GM19035 (cell line): Measurements from ENCODE around the gene CD9.

Source experiments
- ATAC-seq: cut with Tn5 transposase; IDR thresholded peaks from one replicate; pipeline ENCODE4 v1.9.1; 2021; ENCODE audit not compliant: unreplicated experiment

CD9 gene

DNA sequence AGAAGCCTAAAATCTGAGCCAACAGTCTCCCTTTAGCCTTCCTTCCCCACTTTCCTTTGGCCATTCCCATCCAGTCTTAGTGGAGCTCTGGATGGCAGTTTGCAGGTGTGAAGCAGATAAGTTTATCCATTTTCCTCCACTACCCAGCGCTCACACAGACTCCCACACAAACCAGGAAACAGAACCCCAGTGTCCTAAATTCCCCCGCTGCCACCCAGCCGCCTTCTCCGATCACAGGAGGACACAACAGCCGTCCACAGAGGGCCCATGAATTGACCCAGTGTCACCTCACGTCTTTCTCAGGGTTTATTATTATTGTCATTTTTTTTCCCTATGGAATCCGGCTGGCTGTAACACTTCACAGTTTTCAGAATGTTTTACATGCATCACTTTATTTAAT lies 16.4 kb downstream of the CD9 start:
- ATAC-seq = no peak

DNA sequence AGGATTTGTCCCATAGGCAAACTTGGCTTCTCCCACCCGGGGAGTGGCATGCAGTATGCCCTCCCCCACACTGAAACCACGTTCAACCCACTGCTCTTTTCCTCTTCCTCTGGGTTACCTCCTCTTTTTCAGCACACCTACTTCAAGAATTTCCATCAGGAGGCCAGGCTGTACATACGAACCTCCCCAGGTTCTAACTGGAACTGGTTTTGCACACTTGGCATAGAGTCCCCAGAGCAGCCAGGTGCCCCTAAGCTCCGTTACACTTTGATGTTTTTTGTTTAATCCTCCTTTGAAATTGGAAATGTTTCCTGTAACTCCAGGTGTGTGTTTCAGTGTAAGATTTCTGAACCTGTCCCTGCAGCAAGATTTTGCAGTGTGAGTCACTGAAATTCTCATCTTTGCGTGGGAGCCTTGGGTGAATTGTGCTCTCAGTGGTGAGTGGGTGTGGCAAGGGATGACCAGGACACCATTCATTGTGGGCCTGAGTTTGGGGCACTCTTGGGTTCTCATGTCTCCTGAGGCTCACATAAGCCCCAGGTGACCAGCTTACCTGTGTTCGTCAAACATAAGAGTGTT lies 18.2 kb downstream of the CD9 start:
- ATAC-seq = no peak

DNA sequence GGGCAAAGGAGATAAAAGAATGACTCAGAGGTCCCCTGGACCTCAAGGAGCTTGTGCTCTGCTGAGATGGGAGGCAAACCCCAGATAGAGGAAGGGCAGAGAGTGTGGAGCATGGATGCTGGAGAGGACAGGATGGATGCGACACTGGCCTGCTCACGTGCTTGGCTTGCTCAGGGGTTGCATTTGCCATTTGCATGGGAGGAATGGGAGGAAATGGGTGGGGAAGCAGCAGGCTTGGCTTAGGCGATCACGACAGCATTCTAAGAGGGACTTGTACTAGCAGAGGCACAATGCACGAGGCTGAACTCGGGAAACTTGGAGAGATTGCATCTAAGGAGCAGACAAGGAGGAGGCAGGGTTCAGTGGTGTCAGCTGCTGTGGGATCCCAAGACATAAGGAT lies 19.8 kb downstream of the CD9 start:
- no peak for ATAC-seq

DNA sequence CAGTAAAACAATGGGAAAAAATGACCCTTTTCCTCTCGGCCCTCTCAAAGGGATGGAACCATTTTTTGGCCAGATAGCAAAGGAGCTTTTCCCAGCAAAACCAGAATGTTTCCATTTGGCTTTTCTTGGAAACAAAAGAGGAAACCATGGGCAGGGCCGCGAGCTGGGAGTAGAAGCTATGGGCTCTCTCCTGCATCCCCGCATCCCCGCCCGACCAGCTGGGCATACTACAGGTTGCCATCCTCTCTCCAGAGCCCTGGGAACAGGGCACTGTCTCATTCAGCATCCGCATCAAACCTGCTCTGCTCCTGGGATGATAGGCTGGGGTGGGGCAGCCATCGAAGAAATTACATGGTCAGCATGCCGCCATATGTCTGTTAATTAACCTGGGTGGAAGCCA lies 20.9 kb downstream of the CD9 start:
- ATAC-seq = no peak

DNA sequence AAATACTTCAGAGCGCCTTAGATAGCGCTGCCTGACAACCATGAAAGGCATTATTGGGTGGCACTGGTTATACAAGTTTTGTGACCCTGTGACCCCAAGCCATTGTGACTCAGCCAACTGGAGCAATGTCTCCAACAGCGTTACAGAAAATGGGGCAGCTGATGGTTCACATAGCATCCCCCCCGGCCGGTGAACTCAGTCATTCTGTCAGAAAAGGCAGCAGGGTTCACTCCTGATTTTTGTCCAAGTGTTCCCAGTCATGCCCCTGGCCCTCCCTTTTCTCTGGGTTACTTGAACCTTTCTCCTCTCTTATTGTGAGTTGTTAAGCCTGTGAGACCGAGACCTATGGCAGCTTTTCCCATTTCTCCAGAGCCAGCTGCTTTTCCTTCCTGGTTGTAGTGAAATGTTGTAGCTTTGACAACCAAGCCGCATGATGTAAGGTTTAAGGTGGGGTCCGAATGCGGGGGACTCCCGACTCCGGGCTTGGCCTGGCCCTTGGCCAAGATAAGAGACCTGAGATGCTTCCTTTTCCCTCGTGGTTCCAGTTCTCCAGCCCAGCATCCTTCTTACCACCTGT lies 22.0 kb downstream of the CD9 start:
- ATAC-seq = no peak

DNA sequence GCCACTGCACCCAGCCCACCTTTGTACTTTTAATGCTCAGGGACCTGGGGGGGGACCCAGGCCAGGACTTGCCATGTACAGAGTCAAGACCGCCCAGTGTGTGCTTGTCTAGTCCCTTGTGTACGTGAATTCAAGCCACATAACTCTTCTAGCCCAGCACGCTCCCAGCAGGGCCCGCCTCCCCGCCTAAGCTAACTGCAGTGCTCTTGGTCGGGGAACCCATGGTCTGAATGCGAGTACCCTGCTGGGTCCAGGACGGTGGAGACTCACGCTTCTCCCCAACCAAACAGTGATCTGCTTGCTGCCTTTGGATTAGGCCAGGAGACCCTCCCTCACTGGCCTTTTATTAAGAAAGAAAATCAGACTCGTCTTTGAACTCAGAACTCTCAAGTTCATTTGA lies 23.3 kb downstream of the CD9 start:
- no peak for ATAC-seq

DNA sequence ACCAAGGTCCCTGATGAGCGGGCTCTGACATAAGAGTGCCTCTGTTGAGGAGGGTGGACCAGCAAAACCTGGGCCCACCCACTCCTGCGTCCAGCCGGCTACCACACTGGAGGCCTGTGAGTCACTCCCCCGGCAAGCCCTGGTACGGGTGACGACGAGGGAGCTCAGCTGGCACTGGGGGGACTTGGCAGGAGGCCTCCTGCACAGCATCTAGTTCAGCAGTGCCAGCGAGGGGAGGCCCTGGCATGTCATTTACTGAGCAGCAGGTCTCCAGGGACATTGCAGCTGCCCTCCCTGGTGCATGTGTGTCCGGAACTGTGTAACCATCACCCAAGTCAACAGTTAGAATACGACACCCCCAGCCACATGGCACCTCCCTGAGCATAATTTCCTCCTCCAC lies 24.4 kb downstream of the CD9 start:
- no peak for ATAC-seq

DNA sequence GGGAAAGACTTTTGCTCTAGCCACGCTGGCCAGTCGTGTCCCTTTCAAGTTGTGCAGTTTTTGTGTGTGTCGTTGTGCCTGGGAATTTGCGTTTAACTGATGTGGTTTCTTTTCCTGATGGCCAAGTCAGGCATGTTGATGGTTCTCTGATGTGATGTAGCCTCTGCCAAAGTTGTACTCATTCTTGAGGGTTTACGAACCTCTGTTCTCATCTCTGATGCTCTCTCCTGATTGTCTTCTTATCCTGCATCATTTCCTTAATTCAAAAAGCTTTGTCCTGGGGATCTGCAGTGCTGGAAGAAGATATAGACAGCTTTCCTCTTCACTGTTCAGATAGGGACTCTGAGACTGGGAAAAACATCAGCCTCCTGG lies 25.4 kb downstream of the CD9 start:
- no peak for ATAC-seq

DNA sequence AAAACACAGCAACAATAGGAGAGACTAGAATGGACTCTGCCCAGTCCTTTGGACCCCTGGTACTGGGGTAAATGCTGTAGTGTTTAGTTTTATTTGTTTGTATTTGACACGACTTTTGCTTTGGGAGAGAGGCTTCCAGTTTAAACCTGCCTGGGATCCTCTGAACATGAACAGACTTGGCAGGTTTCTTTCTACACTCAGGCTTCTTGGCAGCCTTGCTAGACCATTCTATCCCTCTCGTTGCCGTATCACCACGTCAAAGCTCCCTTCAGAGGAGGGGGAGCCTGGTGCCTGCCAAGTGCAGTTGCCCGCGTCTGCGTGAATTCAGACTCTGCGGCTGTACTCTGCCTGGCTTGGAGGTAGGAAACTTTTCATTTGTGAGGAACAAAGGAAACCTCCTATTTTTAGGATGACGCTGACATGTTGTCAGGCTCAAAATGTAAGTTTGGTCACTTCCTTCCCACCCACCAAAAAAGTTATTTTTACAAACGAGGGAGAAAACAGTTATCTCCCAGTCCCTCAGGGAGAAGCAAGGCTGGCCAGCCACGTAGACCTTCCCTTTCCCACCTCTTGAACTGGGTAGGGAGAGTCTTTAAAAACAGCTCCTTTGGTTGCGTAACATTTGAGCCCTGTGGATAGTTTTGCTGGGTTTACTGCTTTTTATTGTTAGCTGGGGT lies 25.9 kb downstream of the CD9 start:
- ATAC-seq = no peak

DNA sequence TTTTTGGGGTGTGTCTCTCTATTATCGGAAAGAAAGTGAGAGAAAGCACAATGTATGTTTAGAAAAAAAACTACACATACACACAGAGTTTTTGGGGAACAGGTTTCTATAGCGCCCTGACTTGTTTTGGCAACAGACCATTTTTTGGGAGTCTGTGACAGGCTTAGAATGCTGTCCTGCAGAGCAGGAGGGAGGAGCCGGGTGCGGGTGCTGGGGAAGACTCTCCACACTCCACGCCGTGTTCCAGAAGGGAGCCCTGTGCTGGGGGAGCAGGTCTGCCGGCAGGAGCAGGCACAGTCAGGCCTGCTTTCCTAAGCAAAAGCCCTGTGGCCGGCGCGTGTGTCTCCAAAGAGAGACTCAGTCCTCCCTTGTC lies 26.5 kb downstream of the CD9 start:
- no peak for ATAC-seq

DNA sequence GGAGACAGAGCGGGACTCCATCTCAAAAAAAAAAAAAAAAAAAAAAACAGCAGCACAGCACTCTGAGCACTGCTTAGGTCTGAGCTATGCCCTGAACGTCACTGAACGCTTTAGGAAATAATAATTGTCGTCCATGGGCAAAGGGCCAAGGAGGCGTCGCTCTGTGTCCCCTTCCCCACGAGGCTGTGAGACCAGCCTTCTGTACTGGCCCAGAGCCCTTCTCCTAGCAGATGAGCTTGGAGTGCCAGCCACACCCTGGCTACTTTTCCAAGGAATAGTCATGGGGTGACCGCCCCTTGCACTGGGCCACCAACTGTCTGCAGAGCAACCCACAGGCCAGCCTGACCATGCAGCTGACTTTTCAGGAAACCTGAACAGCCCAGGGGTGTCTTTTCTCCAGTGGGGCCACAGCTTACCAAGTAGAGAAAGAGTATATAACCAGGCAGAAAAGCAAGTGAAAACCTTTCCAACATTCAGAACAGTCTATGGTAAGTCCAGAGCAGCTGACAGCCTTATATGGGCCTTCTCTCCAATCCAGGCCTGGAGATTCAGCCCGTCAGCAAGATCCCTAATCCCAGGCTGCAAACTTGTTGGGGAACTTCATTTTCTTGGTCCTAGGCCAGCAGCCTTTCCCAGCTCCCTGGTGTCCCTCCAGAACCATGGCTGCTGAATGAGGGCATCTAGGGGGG lies 28.5 kb downstream of the CD9 start:
- ATAC-seq = no peak

DNA sequence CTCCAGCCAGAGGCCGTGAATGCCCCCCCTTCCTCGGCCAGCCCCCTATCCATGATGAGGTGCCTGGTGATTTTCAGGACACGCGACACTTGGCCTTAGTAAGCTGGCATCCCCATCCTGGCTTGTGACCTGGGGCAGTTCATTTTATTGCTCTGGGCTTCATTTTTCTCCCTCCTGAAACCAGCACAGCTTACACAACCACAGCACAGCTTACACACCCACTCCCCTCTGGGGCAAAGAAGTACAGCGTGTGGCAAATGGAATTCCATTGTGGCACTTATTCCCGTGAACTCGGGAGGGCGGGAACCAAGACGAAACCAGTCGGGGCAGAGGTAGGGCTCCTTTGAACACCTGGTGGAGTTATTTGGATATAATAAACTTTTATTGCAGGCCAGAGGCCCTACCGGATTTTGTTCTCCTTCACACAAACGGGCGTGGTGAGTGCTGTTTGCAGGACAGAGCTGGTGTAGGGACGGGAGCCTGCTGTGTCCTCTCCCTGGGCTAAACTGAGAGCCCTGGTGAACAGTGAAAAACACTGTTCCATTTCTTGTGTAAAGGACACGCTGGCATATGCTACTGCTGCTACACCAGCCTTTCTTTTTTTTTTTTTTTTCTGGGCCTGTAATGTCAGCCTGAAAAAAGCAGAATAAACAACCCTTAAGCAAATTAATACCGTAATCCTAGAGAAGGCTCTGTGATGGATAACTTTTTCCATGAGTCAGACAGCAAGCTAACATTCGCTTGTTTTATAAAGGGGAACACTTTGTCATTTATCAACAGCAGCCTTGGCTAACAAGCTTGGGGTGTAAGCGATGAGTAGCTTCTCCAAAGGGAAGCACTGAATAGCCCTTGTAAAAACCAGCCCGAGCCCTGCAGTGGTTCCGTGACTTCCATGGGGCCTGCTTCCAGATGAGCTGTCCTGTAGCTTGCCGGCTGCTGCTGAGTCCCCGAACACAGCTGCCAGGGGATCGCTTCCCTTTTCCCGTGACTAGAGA lies 29.3 kb downstream of the CD9 start:
- ATAC-seq = no peak

DNA sequence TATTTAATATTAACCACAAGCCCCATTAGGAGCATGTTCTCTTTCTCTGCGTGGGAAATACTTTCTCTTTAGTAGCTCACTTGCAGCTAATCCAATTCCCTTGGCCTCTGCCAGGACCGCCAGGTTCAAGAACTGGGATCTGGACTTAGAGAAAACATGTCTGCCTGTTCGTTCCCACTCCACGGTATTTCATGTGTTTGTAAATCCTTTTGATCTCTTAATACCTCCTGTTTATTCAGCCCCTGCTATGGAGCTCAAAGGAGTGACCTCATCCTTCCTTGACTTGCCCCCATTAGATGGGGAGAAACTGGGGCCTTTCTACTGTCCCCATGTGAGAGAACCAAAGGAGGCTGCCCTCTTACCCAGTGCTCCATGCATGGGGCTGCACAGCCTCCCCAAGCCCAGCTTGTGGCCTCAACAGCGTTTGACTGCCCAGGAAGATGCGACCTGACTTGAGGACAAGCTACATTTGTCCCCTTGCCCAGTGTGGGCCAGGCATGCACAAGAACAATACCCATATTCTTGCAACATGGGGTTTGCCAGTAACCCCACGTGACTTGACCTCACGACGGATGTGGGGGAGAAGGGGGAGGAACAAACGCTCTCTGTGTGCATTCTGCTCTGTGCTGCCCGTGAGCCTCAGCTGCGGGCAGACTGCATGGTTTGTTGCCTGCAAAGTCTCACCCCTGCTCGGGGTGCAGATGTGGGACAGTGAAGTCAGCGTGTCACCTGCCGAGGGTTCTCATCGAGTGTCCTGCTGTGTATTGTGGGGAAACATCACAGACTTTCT lies 30.3 kb downstream of the CD9 start:
- ATAC-seq = peak; percentile 64

DNA sequence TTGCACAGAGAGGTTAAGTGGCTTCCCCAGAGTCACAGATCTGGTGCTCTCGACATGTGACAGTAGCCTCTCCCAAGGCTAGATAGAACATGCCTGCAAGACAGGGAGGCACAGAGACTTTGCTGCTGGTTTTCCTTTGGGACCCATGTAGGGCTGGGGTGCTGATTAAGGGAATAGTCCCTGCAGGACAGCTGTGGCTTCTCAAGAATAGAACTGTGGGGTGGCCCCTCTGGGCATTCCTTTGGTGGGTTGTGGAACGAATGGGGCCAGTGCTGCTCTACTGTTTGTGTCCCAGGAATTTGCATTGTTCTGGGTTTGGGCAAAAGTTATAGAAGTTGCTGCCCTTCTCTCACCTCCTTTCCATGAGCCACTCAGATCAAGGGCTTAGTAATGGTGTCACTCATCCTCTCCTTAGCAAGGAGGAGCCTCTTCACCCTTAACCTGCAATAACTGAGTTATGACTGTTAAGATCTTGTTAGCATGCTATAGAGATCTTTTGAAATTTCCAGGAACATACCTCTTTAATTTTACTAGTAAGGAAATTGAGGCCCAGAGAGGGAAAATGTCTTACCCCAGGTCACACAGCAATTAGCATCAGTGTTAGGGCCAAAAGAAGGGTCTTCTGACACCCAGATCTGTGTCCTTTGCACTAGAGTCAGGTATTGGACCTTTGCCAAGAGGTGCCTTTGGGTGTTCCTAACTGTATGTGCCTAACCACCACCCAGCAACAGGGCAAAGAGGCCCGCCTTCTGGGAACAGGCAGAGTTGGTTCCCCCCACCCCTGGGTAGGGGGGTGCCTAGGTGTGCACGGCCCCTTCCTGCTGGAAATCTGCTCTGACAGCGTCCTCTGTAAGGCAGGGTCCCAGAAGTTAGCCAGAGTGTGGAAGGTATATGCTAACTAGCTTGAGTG lies 31.4 kb downstream of the CD9 start:
- no peak for ATAC-seq

DNA sequence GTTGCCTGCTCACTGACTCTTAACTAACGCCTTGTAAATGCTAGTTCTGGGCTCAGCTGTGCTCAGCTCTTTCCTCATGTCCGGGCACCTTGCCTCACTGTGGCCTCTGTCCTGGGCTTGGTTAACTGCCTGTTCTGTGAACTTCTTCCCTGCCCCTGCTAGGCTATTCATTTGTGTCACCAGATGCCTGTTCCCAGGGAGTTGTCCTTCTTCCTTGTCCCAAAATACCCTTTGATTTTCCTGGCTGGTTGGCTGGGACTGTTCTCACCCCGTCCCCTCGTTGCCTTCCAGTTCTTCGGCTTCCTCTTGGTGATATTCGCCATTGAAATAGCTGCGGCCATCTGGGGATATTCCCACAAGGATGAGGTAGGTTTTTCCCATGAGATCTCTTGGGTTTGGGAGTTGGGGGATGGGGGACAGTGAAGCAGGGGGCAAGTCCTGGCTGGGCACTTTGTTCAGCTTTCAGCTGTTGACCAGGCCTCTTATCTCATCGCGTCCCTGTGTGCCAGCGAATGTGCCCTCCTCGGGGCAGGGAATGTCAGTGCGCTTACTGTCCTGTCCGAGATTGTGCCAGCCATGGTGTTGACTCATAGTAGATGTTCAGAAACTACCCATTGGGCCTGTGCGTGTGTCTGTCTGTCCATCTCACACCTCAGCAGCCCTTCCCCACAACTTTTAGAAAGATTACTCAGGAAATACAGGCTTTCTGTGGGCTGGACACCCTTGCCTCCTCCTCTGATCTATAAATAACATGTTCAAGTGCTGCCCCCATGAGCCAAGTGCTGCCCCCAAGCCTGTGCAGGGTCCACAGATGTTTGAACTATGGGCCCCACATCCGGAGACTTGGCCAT lies 33.1 kb downstream of the CD9 start:
- no peak for ATAC-seq

DNA sequence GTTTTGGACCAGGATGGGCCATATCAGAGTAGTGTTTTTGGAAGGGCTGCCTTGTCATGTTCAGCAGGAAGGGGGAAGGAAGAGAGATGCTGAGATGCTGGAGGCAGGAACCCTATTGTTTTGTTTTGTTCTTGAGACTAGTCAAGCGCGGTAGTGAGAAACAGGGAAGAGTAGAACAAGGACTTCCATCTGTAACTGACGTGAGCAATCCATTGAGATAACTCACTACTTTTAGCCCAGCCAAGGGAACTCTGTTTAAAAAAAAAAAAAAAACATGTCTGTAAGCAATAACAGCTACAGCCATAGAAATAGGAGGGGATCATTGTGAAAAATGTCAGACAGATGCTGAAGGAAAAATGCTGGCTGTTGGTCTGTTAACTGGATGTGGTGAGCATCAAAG lies 34.0 kb downstream of the CD9 start:
- ATAC-seq = no peak

DNA sequence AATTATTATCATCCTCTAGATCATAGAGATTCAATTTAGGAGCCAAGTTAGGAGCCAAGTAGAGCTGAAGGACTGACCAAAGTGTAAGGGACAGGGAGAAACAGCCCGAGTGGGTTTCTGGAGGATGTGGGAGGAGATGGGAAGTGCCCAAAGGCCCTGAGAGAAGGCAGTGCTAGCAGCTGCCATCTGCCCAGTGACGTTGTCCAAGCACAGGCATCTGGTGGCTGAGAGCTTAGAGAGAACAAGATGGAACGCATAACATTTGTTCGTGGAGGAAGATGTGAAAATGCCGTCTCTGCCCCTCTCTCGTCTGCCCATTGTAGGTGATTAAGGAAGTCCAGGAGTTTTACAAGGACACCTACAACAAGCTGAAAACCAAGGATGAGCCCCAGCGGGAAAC lies 34.7 kb downstream of the CD9 start:
- no peak for ATAC-seq

DNA sequence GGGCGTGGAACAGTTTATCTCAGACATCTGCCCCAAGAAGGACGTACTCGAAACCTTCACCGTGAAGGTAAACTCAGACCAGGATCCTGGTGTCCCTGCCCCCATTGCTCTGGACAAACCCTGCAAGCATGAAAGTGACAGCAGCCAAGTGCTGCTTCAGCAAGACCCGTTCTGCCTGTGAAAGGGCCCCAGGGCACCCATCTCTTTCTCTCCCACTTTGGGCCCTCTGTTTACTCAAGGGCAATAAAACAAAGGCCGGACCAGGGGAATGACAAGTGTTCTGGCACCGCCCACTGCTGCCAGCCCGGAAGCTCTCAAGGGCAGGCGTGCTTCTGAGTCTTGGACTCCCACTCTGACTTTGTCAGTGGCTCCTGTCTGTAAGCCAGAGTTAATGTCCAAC lies 35.3 kb downstream of the CD9 start:
- ATAC-seq = no peak
